ENCODE data around the gene FGFRL1.

The FGFRL1 gene

GRCh38 chr4:1014291-1015167, 3.1 kb downstream of the FGFRL1 start:
- Histone ChIP-seq H3K4me3 (ENCODE audit: low read length) (no peak overlapping the region), H3K9me2 (replicated peaks; ENCODE audit: control insufficient read depth, low read length) (no peaks in the 10 kb centered on the region), H3K4me1 (ENCODE audit: control insufficient read depth, low read length) (peaks cover 18% of the 10 kb centered on the region), H3K27me3 (ENCODE audit: control insufficient read depth, low read length) (peaks cover 25% of the 10 kb centered on the region), H3K79me2 (ENCODE audit: control insufficient read depth, low read length) (no peaks in the 10 kb centered on the region), H3K4me2 (ENCODE audit: low read length) (no peak overlapping the region), H3K9me3 (ENCODE audit: control insufficient read depth, insufficient read depth, low read length) (no peaks in the 10 kb centered on the region), H4K20me1 (ENCODE audit: control insufficient read depth, insufficient read depth, low read depth, low read length) (0 out of 2 replicates have a peak, but pooled peaks cover 5% of the 10 kb centered on the region), H3F3A (ENCODE audit: control insufficient read depth, insufficient read depth) (peaks cover 9% of the 10 kb centered on the region), H3K27ac (ENCODE audit: low read depth, low read length) (no peak overlapping the region), H3K36me3 (ENCODE audit: control insufficient read depth, low read length) (no peaks in the 10 kb centered on the region)
- TF ChIP-seq CTCF (IDR thresholded peaks at IDR 0.05; ENCODE audit: low read depth, low read length, poor library complexity, severe bottlenecking) (no peak), EZH2phosphoT487 (IDR thresholded peaks at IDR 0.05; ENCODE audit: borderline replicate concordance, low read length) (no peak)

- Histone ChIP-seq H3K79me2 (ENCODE audit: control insufficient read depth, low read length) (no peaks in the 10 kb centered on the region), H4K20me1 (ENCODE audit: control insufficient read depth, insufficient read depth, low read depth, low read length) (0 out of 2 replicates have a peak, but pooled peaks cover 2% of the 10 kb centered on the region), H3K9me2 (replicated peaks; ENCODE audit: control insufficient read depth, low read length) (no peaks in the 10 kb centered on the region), H3K36me3 (ENCODE audit: control insufficient read depth, low read length) (no peaks in the 10 kb centered on the region), H3K9me3 (ENCODE audit: control insufficient read depth, insufficient read depth, low read length) (no peaks in the 10 kb centered on the region), H3K27ac (ENCODE audit: low read depth, low read length) (no peak overlapping the region), H3F3A (ENCODE audit: control insufficient read depth, insufficient read depth) (peaks cover 6% of the 10 kb centered on the region), H3K4me3 (ENCODE audit: low read length) (no peak overlapping the region), H3K4me1 (ENCODE audit: control insufficient read depth, low read length) (peaks cover 13% of the 10 kb centered on the region), H3K27me3 (ENCODE audit: control insufficient read depth, low read length) (peaks cover 21% of the 10 kb centered on the region), H3K4me2 (ENCODE audit: low read length) (no peak overlapping the region)
- no peak for TF ChIP-seq CTCF (IDR thresholded peaks at IDR 0.05; ENCODE audit: low read depth, low read length, poor library complexity, severe bottlenecking)
- TF ChIP-seq EZH2phosphoT487 (IDR thresholded peaks at IDR 0.05; ENCODE audit: borderline replicate concordance, low read length), result no peak
Observed at GRCh38 chr4:1015179-1015578, 3.8 kb downstream of the FGFRL1 start.

GRCh38 chr4:1015746-1016145, 4.3 kb downstream of the FGFRL1 start:
- no peak overlapping the region for H3K4me2 ChIP-seq (ENCODE audit: low read length)
- no peaks in the 10 kb centered on the region for H3K36me3 ChIP-seq (ENCODE audit: control insufficient read depth, low read length)
- no peaks in the 10 kb centered on the region for H4K20me1 ChIP-seq (ENCODE audit: control insufficient read depth, insufficient read depth, low read depth, low read length)
- peaks cover 7% of the 10 kb centered on the region for H3K4me1 ChIP-seq (ENCODE audit: control insufficient read depth, low read length)
- no peaks in the 10 kb centered on the region for H3K9me3 ChIP-seq (ENCODE audit: control insufficient read depth, insufficient read depth, low read length)
- H3K9me2 ChIP-seq (replicated peaks; ENCODE audit: control insufficient read depth, low read length), result no peaks in the 10 kb centered on the region
- no peak overlapping the region for H3K4me3 ChIP-seq (ENCODE audit: low read length)
- TF ChIP-seq CTCF (IDR thresholded peaks at IDR 0.05; ENCODE audit: low read depth, low read length, poor library complexity, severe bottlenecking), result no peak
- TF ChIP-seq EZH2phosphoT487 (IDR thresholded peaks at IDR 0.05; ENCODE audit: borderline replicate concordance, low read length), result no peak
- H3K27ac ChIP-seq (ENCODE audit: low read depth, low read length), result no peak overlapping the region
- H3K79me2 ChIP-seq (ENCODE audit: control insufficient read depth, low read length), result no peaks in the 10 kb centered on the region
- H3K27me3 ChIP-seq (ENCODE audit: control insufficient read depth, low read length), result peaks cover 15% of the 10 kb centered on the region
- H3F3A ChIP-seq (ENCODE audit: control insufficient read depth, insufficient read depth), result peaks cover 3% of the 10 kb centered on the region
